ENCODE measurements around the gene ADSS1. TPM values are rescaled to one million over a fixed set of nuclear protein-coding genes. Genes with fewer than 3 reads are reported as not detected.

The ADSS1 gene
- total and polyA plus RNA-seq, 4 donors, result 1.8 to 18.8 (median 12.2) TPM

DNA sequence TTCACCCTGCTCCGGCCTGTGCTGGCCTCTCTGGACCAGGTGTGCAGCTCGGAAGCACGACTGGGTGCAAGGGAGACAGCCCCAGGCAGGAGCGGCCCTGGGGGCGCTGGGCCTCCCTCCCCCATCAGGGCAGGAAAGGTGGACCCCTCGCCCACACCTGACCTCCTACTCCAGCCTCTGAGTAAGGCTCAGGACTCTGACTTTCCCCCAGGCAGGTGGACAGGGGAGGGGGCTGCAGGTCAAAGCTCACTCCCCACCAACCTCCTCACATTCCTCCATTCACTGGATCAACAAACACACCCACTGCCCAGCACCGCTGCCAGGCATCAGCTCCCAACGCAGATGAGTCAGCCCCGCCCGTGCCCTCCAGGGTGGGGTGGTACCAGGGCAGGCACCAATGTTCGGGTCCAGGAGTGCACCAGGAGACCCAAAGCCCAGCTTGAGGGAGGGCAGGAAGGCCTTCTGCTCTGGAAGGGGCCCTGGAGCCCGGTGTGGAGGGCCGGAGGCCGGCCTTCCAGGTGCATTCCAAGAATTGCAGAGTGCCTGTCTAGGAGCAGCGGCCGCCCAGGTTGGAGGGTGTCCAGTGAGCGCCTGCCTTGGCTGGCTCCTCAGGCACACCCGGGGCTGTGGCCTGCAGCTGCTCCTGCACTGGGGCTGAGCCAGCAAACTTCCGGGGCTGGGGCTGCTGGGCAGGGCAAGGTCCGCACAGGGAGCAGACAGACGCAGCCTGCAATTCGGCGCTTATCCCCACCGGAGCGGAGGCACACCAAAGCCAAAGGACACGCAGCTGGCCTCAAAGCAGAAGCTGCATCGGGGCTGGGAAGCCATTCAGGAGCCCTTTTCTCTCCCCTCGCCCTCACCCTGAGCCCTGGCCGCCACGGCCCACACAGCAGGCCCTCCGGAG lies 36.2 kb upstream of the ADSS1 start (continued):
- TF ChIP-seq, protein P1, sequence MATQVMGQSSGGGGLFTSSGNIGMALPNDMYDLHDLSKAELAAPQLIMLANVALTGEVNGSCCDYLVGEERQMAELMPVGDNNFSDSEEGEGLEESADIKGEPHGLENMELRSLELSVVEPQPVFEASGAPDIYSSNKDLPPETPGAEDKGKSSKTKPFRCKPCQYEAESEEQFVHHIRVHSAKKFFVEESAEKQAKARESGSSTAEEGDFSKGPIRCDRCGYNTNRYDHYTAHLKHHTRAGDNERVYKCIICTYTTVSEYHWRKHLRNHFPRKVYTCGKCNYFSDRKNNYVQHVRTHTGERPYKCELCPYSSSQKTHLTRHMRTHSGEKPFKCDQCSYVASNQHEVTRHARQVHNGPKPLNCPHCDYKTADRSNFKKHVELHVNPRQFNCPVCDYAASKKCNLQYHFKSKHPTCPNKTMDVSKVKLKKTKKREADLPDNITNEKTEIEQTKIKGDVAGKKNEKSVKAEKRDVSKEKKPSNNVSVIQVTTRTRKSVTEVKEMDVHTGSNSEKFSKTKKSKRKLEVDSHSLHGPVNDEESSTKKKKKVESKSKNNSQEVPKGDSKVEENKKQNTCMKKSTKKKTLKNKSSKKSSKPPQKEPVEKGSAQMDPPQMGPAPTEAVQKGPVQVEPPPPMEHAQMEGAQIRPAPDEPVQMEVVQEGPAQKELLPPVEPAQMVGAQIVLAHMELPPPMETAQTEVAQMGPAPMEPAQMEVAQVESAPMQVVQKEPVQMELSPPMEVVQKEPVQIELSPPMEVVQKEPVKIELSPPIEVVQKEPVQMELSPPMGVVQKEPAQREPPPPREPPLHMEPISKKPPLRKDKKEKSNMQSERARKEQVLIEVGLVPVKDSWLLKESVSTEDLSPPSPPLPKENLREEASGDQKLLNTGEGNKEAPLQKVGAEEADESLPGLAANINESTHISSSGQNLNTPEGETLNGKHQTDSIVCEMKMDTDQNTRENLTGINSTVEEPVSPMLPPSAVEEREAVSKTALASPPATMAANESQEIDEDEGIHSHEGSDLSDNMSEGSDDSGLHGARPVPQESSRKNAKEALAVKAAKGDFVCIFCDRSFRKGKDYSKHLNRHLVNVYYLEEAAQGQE (IDR thresholded peaks at IDR 0.05), result peak; percentile 67

DNA sequence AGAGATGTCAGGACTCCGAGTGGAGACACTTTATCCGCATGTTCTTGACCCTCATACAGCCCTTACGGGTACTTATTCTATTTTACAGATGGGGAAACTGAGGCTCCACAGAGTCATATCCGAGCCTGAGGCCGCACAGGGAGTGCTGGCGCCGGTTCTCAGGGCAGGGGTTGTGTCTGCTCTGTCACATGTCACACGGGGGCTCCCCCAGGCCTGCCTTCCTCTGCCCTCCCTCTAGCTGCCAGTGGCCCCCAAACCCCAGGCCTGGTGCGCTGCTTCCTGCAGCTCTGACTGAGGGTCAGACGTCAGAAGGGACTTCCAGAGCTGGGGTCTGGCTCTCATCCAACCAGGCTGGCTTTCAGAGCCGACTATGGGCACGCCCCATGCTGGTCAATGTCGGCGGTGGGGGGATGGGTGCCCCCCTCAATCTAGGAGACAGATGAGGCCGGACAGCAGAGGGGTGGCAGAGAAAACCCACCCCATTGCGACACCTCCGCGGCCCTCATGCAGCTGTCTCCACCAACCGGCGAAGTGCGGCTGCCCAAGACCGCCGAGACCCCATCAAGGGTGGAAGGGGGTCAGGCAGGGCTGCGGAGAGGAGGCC lies 35.4 kb upstream of the ADSS1 start:
- no peaks in the 10 kb centered on the region for H3K27me3 ChIP-seq (ENCODE audit: control insufficient read depth in 4 of 4, insufficient read depth in 4 of 4, low read length in 3 of 4)
- TF ChIP-seq RAD21 (IDR thresholded peaks at IDR 0.05), result no peak
- DNase-seq (ENCODE audit: low spot score), result no peak
- peaks cover 24 to 60% (median 44%) of the 10 kb centered on the region in 4 donors for H3K4me1 ChIP-seq (ENCODE audit: control insufficient read depth in 4 of 4, insufficient read depth in 4 of 4, low read length in 3 of 4)
- H3K9ac ChIP-seq (ENCODE audit: low read depth in 1 of 2, low read length in 2 of 2), result peak overlapping the region; percentile 79 to 86
- H3K4me3 ChIP-seq (ENCODE audit: low read depth in 1 of 3, low read length in 3 of 3), result peak overlapping the region; percentile 8 to 76 (median 16)
- H3K36me3 ChIP-seq (ENCODE audit: control insufficient read depth in 4 of 4, insufficient read depth in 3 of 4, low read depth in 1 of 4, low read length in 3 of 4), result no peaks in the 10 kb centered on the region
- no peaks in the 10 kb centered on the region for H3K9me3 ChIP-seq (ENCODE audit: control insufficient read depth in 4 of 4, low read length in 3 of 4)
- WGBS, result 10% methylated on average over 24 of the region's 24 CpGs
- H3K27ac ChIP-seq (ENCODE audit: low read depth in 1 of 2, low read length in 2 of 2), result peak overlapping the region; percentile 94 to 97

DNA sequence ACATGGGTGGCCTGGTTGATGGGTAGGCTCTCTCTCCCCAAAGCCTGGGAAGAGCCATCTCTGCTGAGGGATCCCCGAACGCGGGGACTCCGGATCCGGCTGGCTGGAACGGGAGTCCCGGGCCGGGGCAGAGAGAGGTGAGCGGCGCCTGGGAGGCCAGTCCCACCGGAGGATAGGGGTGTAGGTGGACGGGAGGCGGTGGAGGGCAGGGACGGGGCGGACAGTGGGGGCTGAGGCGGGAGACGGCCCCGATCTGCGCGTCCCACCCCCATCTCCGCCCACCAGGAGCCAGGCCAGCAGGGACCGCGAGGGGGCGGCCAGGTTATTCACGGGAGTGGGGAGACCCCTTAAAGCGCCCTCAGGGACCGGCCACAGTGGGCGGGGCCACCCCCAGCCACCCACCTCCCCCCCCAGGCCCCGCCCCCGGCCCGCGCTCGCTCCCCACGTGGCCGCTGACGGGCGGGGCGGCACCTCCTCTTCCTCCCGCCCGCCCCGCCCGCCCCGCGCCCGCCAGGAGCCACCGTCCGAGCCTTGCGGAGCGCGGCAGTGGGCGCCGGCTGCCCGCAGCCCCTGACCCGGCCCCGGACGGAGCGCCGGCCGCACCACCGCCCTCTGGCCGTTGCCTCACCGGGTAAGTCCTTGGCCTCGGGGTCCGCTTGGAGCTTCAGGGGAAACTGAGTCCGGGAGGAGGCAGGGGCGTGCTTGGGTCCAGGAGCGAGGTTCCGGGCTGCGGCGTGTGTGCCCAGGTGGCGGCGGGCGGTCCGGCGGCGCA lies 34.7 kb upstream of the ADSS1 start, which contains the start of gene INF2:
Gene INF2 (plus strand): TSS at position 510 of the 772 bp plus-strand sequence. CDS start 11,748 bp downstream, outside the sequence.
- H3K27me3 ChIP-seq (ENCODE audit: control insufficient read depth in 4 of 4, insufficient read depth in 4 of 4, low read length in 3 of 4), result no peaks in the 10 kb centered on the region
- peak; percentile 66 for DNase-seq (ENCODE audit: low spot score)
- H3K36me3 ChIP-seq (ENCODE audit: control insufficient read depth in 4 of 4, insufficient read depth in 3 of 4, low read depth in 1 of 4, low read length in 3 of 4), result no peaks in the 10 kb centered on the region
- H3K9me3 ChIP-seq (ENCODE audit: control insufficient read depth in 4 of 4, low read length in 3 of 4), result no peaks in the 10 kb centered on the region
- peak within 1 kb of the TSS; percentile 79 to 86 for H3K9ac ChIP-seq (ENCODE audit: low read depth in 1 of 2, low read length in 2 of 2)
- H3K27ac ChIP-seq (ENCODE audit: low read depth in 1 of 2, low read length in 2 of 2), result peak within 1 kb of the TSS; percentile 94 to 97
- H3K4me1 ChIP-seq (ENCODE audit: control insufficient read depth in 4 of 4, insufficient read depth in 4 of 4, low read length in 3 of 4), result peaks cover 29 to 67% (median 50%) of the 10 kb centered on the region in 4 donors
- 1% methylated on average over 76 of the region's 76 CpGs for WGBS
- peak within 1 kb of the TSS; percentile 47 to 76 (median 62) for H3K4me3 ChIP-seq (ENCODE audit: low read depth in 1 of 3, low read length in 3 of 3)
- TF ChIP-seq, protein P2, sequence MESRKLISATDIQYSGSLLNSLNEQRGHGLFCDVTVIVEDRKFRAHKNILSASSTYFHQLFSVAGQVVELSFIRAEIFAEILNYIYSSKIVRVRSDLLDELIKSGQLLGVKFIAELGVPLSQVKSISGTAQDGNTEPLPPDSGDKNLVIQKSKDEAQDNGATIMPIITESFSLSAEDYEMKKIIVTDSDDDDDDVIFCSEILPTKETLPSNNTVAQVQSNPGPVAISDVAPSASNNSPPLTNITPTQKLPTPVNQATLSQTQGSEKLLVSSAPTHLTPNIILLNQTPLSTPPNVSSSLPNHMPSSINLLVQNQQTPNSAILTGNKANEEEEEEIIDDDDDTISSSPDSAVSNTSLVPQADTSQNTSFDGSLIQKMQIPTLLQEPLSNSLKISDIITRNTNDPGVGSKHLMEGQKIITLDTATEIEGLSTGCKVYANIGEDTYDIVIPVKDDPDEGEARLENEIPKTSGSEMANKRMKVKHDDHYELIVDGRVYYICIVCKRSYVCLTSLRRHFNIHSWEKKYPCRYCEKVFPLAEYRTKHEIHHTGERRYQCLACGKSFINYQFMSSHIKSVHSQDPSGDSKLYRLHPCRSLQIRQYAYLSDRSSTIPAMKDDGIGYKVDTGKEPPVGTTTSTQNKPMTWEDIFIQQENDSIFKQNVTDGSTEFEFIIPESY (IDR thresholded peaks at IDR 0.05), result no peak
- TF ChIP-seq JUND (IDR thresholded peaks at IDR 0.05), result no peak
- TF ChIP-seq HNF4G (IDR thresholded peaks at IDR 0.05), result no peak
- TF ChIP-seq, protein P3, sequence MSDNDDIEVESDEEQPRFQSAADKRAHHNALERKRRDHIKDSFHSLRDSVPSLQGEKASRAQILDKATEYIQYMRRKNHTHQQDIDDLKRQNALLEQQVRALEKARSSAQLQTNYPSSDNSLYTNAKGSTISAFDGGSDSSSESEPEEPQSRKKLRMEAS (IDR thresholded peaks at IDR 0.05), result no peak
- TF ChIP-seq RXRA (IDR thresholded peaks at IDR 0.05), result no peak
- no peak for TF ChIP-seq EGR1 (IDR thresholded peaks at IDR 0.05; ENCODE audit: low read depth in 2 of 2)
- no peak for TF ChIP-seq GABPA (IDR thresholded peaks at IDR 0.05 in 1 of 2, conservative IDR thresholded peaks at IDR 0.05 in 1 of 2)
- TF ChIP-seq FOXA2 (IDR thresholded peaks at IDR 0.05), result no peak
- no peak for TF ChIP-seq YY1 (IDR thresholded peaks at IDR 0.05)
- TF ChIP-seq FOXA1 (IDR thresholded peaks at IDR 0.05), result no peak
- no peak for TF ChIP-seq HNF4A (conservative IDR thresholded peaks at IDR 0.05)
- TF ChIP-seq, protein P4, sequence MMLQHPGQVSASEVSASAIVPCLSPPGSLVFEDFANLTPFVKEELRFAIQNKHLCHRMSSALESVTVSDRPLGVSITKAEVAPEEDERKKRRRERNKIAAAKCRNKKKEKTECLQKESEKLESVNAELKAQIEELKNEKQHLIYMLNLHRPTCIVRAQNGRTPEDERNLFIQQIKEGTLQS (IDR thresholded peaks at IDR 0.05), result no peak
- no peak for TF ChIP-seq SP1 (IDR thresholded peaks at IDR 0.05)
- TF ChIP-seq, protein P1 (IDR thresholded peaks at IDR 0.05), result no peak
- no peak for TF ChIP-seq TAF1 (conservative IDR thresholded peaks at IDR 0.05)
- no peak for TF ChIP-seq NR2F2 (IDR thresholded peaks at IDR 0.05)
- no peak for TF ChIP-seq RAD21 (IDR thresholded peaks at IDR 0.05)
